Activated T-cell treated with anti-CD3 and anti-CD28 coated beads, Interleukin-2, amount 50 U/mL, for 4 hours (primary cell): ENCODE measurements around the gene CYB5R2. TPM values are rescaled to one million over a fixed set of nuclear protein-coding genes. Genes with fewer than 3 reads are reported as not detected.

ENCODE experiments used
- ATAC-seq, 2 donors: fragments of 200-7000 bp; cut with Tn5 transposase; one replicate each; pipeline ENCODE4 v1.10.0; 2021
- DNase-seq: peaks from one replicate; pipeline ENCODE4 v3.0.0-alpha.2; 2020
- H3K27me3 Mint-ChIP-seq: one replicate; pipeline ENCODE4 v1.8.0; 2021; ENCODE audit warnings: low read depth, mixed read lengths
- H3K36me3 Mint-ChIP-seq: one replicate; pipeline ENCODE4 v1.8.0; 2022; ENCODE audit warnings: mixed read lengths; ENCODE audit not compliant: insufficient read depth
- H3K4me1 Mint-ChIP-seq: one replicate; pipeline ENCODE4 v1.8.0; 2021; ENCODE audit warnings: low read depth, mixed read lengths
- H3K4me3 Mint-ChIP-seq: one replicate; pipeline ENCODE4 v1.8.0; 2021; ENCODE audit warnings: mild to moderate bottlenecking, moderate library complexity, mixed read lengths
- H3K9me3 Mint-ChIP-seq: one replicate; pipeline ENCODE4 v1.8.0; 2021; ENCODE audit warnings: mixed read lengths
- total RNA-seq, 3 donors: library from RNA; stranded (reverse); gene quantifications; one replicate each; pipeline ENCODE4 v1.2.1, GENCODE V29; 2021

Gene CYB5R2
- total RNA-seq, 3 donors from 2014 or later, result 0.63 to 0.71 (median 0.63) TPM

DNA sequence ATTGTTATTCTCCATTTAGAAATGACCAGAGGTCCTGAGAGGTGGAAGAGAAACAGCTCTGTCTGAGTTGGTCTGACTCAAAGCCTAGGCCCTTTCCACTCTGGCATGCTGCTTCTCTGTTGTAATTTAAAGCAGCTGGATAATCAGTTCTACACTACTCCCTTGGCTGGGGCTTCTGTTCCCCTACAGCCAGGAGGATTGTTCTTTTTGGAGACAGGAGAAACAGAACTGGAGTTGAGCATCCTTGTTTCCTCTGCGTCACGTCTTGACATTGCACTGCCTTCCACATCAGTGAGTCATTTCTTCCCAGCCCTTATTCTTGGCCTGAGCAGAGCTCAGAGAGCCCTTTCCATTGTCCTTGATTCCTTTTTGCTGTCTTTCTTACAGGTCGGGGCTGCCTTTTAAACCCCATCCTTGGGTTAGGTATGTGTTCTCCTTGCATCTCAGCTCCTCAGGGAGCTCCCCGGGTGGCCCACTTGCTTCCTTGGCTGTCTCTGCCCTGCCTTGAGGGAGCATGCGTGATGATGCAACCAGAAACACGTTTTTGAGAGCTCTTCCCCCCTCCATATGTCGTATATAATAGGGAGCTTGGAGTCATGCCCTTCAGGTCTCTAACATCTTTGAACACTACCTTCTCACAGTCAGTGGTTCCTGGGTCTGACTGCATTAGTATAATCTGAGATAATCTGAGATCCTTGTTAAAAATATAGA is 35.7 kb downstream of the CYB5R2 start:
- ATAC-seq, result no peak
- H3K4me3 Mint-ChIP-seq, result no peak overlapping the region
- no peaks in the 10 kb centered on the region for H3K4me1 Mint-ChIP-seq
- H3K27me3 Mint-ChIP-seq, result no peaks in the 10 kb centered on the region
- H3K9me3 Mint-ChIP-seq, result no peaks in the 10 kb centered on the region
- H3K36me3 Mint-ChIP-seq, result peaks cover 27% of the 10 kb centered on the region
- DNase-seq, result no peak

DNA sequence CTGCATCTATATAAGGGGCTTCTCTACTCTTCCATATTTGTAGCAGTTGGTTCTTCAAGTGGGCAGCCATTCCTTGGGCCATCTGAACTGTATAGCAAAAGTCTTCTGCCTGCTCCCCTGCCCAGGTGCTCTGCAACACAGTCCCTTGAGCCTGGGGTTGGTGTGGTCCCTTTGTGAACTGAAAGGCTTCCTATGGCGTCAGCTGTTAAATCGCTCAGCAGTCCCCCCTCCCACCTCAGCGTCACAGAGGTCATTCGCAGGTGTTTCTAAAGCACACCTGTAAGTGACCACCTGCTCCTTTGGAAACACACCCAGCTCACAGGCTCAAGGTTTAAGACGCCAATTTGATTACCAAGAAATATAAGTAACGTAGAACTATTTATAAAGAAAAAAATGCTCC is 37.0 kb downstream of the CYB5R2 start:
- H3K36me3 Mint-ChIP-seq, result peaks cover 24% of the 10 kb centered on the region
- no peaks in the 10 kb centered on the region for H3K4me1 Mint-ChIP-seq
- H3K4me3 Mint-ChIP-seq, result no peak overlapping the region
- H3K9me3 Mint-ChIP-seq, result no peaks in the 10 kb centered on the region
- no peaks in the 10 kb centered on the region for H3K27me3 Mint-ChIP-seq
- DNase-seq (no peak), ATAC-seq (no peak)

DNA sequence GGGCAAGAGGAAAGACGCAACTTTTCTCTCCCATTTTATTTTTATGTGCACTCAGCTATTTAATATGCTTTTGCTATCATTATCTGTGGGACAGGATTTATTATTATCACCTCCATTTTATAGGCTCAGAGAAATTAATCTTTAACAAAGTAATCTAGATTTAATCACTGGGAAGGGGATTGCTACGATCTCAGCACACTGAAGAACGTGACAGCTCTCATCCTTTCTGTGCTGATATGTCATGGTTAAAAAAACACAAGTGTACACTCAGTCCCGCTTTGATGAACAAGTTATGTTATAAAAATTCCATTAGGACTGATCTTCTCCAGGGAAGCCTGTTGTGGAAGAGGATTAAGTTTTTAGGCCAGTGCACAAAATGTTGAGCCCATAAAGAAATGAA is 37.6 kb downstream of the CYB5R2 start:
- ATAC-seq (no peak), DNase-seq (no peak)
- Mint-ChIP-seq H3K4me3 (no peak overlapping the region), H3K27me3 (no peaks in the 10 kb centered on the region), H3K4me1 (no peaks in the 10 kb centered on the region), H3K9me3 (no peaks in the 10 kb centered on the region), H3K36me3 (peaks cover 21% of the 10 kb centered on the region)

DNA sequence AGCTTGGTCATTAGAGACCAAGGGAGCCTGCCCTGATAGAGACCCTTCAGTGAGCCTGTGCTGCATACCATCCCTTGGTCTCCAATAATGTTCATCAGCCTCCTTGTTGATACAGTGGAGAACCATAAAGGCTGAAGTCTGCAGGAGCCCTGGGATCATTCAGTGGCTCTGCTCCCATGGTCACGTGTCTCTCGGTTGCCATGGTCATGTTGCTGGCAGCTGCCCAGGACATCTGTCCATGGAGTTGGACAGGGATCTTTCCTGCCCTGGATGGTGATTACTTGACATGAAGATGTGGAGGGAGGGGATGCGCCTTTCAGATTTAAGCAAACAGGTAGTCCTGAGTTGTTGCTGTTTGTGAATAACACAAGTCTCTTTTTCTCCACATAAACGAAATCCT is 38.2 kb downstream of the CYB5R2 start:
- Mint-ChIP-seq H3K36me3 (peaks cover 20% of the 10 kb centered on the region), H3K9me3 (no peaks in the 10 kb centered on the region), H3K27me3 (no peaks in the 10 kb centered on the region), H3K4me1 (no peaks in the 10 kb centered on the region), H3K4me3 (no peak overlapping the region)
- no peak for DNase-seq
- ATAC-seq, result no peak

DNA sequence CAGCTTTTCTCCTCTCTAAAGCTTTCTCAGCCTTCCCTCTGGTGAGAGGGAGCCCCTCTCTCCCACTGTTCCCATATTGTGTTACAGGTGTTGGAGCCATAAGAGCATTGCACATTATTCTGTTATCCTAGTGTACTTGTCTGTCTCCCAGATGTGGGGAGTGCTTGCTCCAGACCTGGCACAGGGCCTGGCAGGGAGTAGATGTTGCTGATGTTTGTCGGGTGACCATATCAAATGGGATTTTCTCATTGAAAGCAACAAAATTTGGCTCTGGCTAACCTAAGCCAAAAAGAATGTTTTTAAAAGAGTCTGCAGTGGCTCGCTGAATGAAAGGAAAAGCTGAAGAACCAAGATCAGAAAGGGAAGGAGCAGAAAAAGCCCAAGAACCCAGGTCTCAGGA is 41.1 kb downstream of the CYB5R2 start:
- no peak for ATAC-seq
- no peaks in the 10 kb centered on the region for H3K4me1 Mint-ChIP-seq
- H3K4me3 Mint-ChIP-seq, result no peak overlapping the region
- DNase-seq, result no peak
- no peaks in the 10 kb centered on the region for H3K27me3 Mint-ChIP-seq
- H3K36me3 Mint-ChIP-seq, result peaks cover 20% of the 10 kb centered on the region
- H3K9me3 Mint-ChIP-seq, result no peaks in the 10 kb centered on the region

DNA sequence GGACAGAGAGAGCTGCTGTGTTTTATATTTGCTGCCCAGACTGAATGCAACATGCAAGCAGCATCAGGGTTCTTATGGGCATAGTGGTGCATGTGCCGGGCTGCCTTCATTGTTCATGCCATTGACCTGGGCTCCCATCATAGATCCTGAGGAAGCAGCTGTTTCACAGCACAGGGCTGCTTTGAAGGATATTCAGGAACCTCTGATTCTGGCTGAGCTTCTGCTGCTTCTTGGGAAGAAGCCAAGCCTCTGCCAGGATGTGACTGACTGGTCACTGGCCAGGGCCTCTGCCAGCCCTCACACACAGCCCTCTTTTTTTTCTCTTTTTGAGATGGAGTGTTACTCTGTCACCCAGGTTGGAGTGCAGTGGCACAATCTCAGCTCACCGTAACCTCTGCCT is 43.3 kb downstream of the CYB5R2 start:
- H3K4me3 Mint-ChIP-seq, result no peak overlapping the region
- peaks cover 20% of the 10 kb centered on the region for H3K36me3 Mint-ChIP-seq
- ATAC-seq (no peak), DNase-seq (no peak)
- no peaks in the 10 kb centered on the region for H3K9me3 Mint-ChIP-seq
- H3K4me1 Mint-ChIP-seq, result no peaks in the 10 kb centered on the region
- H3K27me3 Mint-ChIP-seq, result no peaks in the 10 kb centered on the region

DNA sequence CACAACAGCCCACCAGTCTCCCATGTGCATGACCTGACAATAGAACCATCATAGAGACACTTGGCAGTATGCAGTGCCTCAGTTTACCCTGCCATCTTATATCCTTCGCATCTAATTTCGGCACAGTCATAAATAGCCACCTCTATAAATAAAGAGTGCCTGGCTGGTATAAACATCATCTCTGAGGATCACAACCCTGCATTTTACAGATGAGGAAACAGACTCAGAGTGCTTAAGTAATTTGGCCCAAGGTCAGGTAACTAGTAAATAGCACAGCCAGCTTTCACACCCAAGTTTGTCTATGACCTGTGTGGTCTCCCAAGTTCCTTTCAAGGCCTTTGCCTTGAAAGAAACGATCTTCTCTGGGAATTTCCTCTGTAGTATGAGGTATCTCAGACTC is 44.6 kb downstream of the CYB5R2 start:
- no peaks in the 10 kb centered on the region for H3K27me3 Mint-ChIP-seq
- H3K4me1 Mint-ChIP-seq, result no peaks in the 10 kb centered on the region
- ATAC-seq, result no peak
- H3K36me3 Mint-ChIP-seq, result peaks cover 14% of the 10 kb centered on the region
- no peak overlapping the region for H3K4me3 Mint-ChIP-seq
- no peaks in the 10 kb centered on the region for H3K9me3 Mint-ChIP-seq
- DNase-seq, result no peak

DNA sequence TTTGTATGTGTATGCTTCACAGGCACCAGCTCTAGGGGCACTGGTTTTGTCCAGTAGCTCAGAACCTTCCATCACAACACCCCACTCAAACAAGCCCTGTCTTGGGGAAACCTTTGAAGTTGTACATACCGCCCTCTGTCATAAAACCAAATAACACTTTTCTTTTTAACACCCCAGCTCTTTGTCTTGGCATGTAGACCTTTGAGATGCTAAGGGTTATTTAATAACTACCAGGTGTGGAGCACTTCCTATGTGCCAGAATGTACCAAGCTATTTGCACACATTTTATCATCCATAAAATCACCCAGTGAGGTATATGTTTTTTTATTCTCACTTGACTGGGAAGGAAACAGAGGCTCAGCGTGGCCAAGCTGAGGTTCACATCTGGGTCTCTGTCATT is 50.6 kb downstream of the CYB5R2 start:
- DNase-seq, result no peak
- peaks cover 12% of the 10 kb centered on the region for H3K36me3 Mint-ChIP-seq
- H3K9me3 Mint-ChIP-seq, result no peaks in the 10 kb centered on the region
- H3K27me3 Mint-ChIP-seq, result no peaks in the 10 kb centered on the region
- no peak overlapping the region for H3K4me3 Mint-ChIP-seq
- ATAC-seq, result no peak
- no peaks in the 10 kb centered on the region for H3K4me1 Mint-ChIP-seq

DNA sequence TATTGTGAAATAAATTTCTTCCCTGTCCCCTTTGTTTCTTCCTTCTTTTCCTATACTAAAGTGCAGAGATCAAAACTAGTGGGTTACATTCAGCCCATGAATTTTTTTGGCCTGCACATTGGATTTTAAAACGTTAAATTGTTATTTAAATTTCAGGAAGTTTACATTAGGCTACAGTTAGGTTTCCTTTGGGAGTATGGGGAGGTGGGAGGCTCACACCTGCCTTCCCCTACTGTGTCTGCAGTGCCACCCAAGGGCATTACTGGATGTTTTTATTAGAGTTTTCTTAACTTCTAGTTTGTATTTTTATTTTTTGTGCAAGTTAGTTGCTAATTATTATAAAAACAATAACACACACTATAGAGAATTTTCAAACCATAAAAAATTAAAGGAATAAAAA is 51.7 kb downstream of the CYB5R2 start:
- Mint-ChIP-seq H3K4me3 (no peak overlapping the region), H3K27me3 (no peaks in the 10 kb centered on the region), H3K4me1 (no peaks in the 10 kb centered on the region), H3K36me3 (peaks cover 12% of the 10 kb centered on the region), H3K9me3 (no peaks in the 10 kb centered on the region)
- DNase-seq (no peak), ATAC-seq (no peak)

DNA sequence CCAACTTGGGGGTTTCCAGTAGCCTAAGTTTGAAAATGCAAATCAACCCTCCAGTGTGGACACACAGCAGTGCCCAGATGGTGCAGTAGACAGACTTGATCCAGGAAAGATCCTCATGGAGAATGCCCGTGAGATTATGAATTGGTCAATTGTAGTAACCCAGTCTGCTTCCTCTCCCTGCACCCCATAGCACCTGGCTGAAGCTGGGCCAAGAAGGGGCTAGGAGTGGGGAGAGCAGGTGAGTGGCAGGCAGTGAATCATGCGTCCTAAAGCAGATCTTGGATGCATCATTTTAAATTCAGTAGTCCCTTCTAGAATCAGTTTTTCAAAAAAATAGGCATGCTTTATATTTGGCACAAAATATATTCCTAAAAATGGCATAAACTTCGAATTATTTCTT is 52.2 kb downstream of the CYB5R2 start:
- Mint-ChIP-seq H3K4me1 (no peaks in the 10 kb centered on the region), H3K4me3 (no peak overlapping the region), H3K27me3 (no peaks in the 10 kb centered on the region), H3K36me3 (peaks cover 8% of the 10 kb centered on the region), H3K9me3 (no peaks in the 10 kb centered on the region)
- no peak for DNase-seq
- no peak for ATAC-seq

DNA sequence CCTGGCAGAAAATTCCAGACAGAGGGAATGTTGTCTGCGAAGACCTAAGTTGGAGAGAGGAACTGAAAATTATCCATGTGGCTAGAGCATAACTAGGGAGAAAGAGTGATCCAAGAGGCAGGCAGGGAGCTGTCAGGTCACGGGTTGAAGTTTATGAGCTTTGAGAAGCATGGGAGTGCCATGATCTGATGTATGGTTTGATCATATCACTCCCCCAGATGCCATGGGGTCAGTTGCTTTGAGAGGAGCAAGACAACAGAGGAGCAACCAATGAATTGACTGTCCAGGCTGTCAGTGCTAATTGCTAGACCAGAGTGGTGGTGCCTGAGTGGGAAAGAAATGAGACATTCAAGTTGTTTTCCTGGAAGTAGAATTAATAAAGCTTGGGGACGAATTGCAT is 54.0 kb downstream of the CYB5R2 start:
- no peaks in the 10 kb centered on the region for H3K27me3 Mint-ChIP-seq
- H3K4me3 Mint-ChIP-seq, result no peak overlapping the region
- H3K36me3 Mint-ChIP-seq, result peaks cover 5% of the 10 kb centered on the region
- DNase-seq (no peak), ATAC-seq (no peak)
- no peaks in the 10 kb centered on the region for H3K9me3 Mint-ChIP-seq
- H3K4me1 Mint-ChIP-seq, result no peaks in the 10 kb centered on the region

DNA sequence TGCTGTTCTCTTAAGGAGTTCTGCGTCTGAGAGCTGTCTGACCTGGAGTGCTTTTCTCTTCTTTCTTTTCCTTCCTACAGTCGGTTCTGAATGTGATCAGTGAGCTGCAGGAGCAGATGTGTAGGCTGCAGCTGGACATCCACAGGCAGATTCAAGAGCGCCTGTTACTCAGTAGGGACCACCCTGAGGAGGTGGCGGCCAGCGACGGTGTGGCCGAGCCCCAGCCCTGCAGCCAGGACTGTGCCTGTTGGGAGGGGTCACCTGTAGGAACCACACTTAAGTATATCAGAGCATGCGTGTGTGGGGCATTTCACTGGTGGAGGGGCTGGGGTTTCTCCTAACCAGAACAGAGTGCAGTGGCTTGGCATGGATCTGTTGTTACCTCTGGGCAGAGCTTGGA is 56.3 kb downstream of the CYB5R2 start:
- no peaks in the 10 kb centered on the region for H3K9me3 Mint-ChIP-seq
- H3K36me3 Mint-ChIP-seq, result no peaks in the 10 kb centered on the region
- H3K4me1 Mint-ChIP-seq, result no peaks in the 10 kb centered on the region
- DNase-seq, result no peak
- no peak overlapping the region for H3K4me3 Mint-ChIP-seq
- ATAC-seq, result no peak
- H3K27me3 Mint-ChIP-seq, result no peaks in the 10 kb centered on the region

Other genes starting within 250 kb of the CYB5R2 start
- not detected for gene OLFML1, start 188.0 kb downstream of the CYB5R2 start, total RNA-seq
- 1 to 10 TPM; 2.6 to 5.4 (median 3.5) TPM for gene PPFIBP2, start 159.5 kb downstream of the CYB5R2 start, total RNA-seq
- gene OVCH2, start 33.0 kb upstream of the CYB5R2 start, total RNA-seq, result not detected
- gene OR5P2, start 123.4 kb upstream of the CYB5R2 start, total RNA-seq, result not detected
- gene OR5P3, start 157.3 kb upstream of the CYB5R2 start, total RNA-seq, result not detected